Keratinocyte (primary cell): ENCODE data around the gene KRTAP10-8. TPM values are rescaled to one million over a fixed set of nuclear protein-coding genes. Genes with fewer than 3 reads are reported as not detected.
"Not testable (repeated sequence)": the region's sequence is repeated elsewhere in the genome, so short reads cannot be mapped to it uniquely, and the experiment has no call there.

Experiments
- DNase-seq: peaks from one replicate; pipeline ENCODE4 v3.0.0-alpha.2; 2011; ENCODE audit warnings: low read depth, missing footprints, low spot score
- FAIRE-seq: peaks from 2 replicates; lab custom pipeline; 2011; peaks lifted over from hg19 to GRCh38; lab: Jason Lieb, UNC
- H2AFZ ChIP-seq: 2 replicates; pipeline ENCODE4 v1.6.0; 2012; ENCODE audit warnings: low read length, control low read depth, inconsistent platforms; ENCODE audit not compliant: control insufficient read depth
- H3K27ac ChIP-seq: 2 replicates; pipeline ENCODE4 v1.5.1; 2011; ENCODE audit warnings: low read length; ENCODE audit not compliant: control insufficient read depth, insufficient read depth
- H3K27me3 ChIP-seq: 3 replicates; pipeline ENCODE4 v1.6.0; 2011; ENCODE audit warnings: low read length; ENCODE audit not compliant: control insufficient read depth, insufficient read depth; ENCODE audit errors: extremely low read depth
- H3K36me3 ChIP-seq, 2 experiments: 2 replicates in 1 of 2; 3 replicates in 1 of 2; pipeline ENCODE4 v1.5.1; 2011; ENCODE audit warnings: low read length in 2 of 2, mild to moderate bottlenecking in 1 of 2; ENCODE audit not compliant: control insufficient read depth in 2 of 2, insufficient read depth in 2 of 2; ENCODE audit errors: extremely low read depth in 1 of 2
- H3K4me1 ChIP-seq: 3 replicates; pipeline ENCODE4 v1.5.1; 2011; ENCODE audit warnings: low read length; ENCODE audit not compliant: control insufficient read depth, insufficient read depth; ENCODE audit errors: extremely low read depth
- H3K4me2 ChIP-seq: 3 replicates; pipeline ENCODE4 v1.6.0; 2011; ENCODE audit warnings: low read depth, low read length; ENCODE audit not compliant: control insufficient read depth, insufficient read depth; ENCODE audit errors: extremely low read depth
- H3K4me3 ChIP-seq, 3 experiments: fragments of 200-600 bp in 1 of 3; sonication (generic) in 1 of 3; 2 replicates in 2 of 3; 3 replicates in 1 of 3; pipeline ENCODE4 v1.5.1; 2011 to 2016; ENCODE audit warnings: low read length in 3 of 3, mild to moderate bottlenecking in 3 of 3, control low read depth in 2 of 3, inconsistent platforms in 1 of 3, low read depth in 1 of 3, mixed read lengths in 1 of 3, mixed run types in 1 of 3, moderate library complexity in 1 of 3; ENCODE audit not compliant: control insufficient read depth in 2 of 3, insufficient read depth in 2 of 3; ENCODE audit errors: extremely low read depth in 1 of 3
- H3K79me2 ChIP-seq: 2 replicates; pipeline ENCODE4 v1.6.0; 2012; ENCODE audit warnings: low read length; ENCODE audit not compliant: control insufficient read depth, insufficient read depth
- H3K9ac ChIP-seq: 3 replicates; pipeline ENCODE4 v1.6.0; 2011; ENCODE audit warnings: low read length; ENCODE audit not compliant: control insufficient read depth, insufficient read depth; ENCODE audit errors: extremely low read depth
- H3K9me1 ChIP-seq: 3 replicates; pipeline ENCODE4 v1.6.0; 2011; ENCODE audit warnings: low read length; ENCODE audit not compliant: control insufficient read depth, insufficient read depth; ENCODE audit errors: extremely low read depth
- H3K9me3 ChIP-seq: 2 replicates; pipeline ENCODE4 v1.5.1; 2012; ENCODE audit warnings: low read depth, low read length; ENCODE audit not compliant: control insufficient read depth
- H4K20me1 ChIP-seq: 3 replicates; pipeline ENCODE4 v1.6.0; 2011; ENCODE audit warnings: low read length; ENCODE audit not compliant: control insufficient read depth, insufficient read depth; ENCODE audit errors: extremely low read depth
- EZH2 ChIP-seq: IDR thresholded peaks from one replicate; pipeline ENCODE4 v1.6.1; 2012; ENCODE audit warnings: inconsistent platforms, mild to moderate bottlenecking, low read length, moderate library complexity
- dilution Hi-C: fragments of 300-500 bp; cut with MboI; formaldehyde crosslinking; loops from one replicate; pipeline ENCODE4 v1.7.0; 2020; ENCODE audit warnings: low sequenced_read_pairs; ENCODE audit not compliant: extremely low pct_ligation_motif_present
- polyA plus RNA-seq, 5 experiments: library from polyadenylated mRNA; depleted of rRNA in 3 of 5; stranded (reverse) in 3 of 5; stranded (forward) in 1 of 5; unstranded in 1 of 5; fragments of >200 nt; gene quantifications; 1 replicate in 1 of 5; 2 replicates in 3 of 5; 3 replicates in 1 of 5; pipeline versions ENCODE4 v1.2.1 to v1.2.3, GENCODE V29; 2011 to 2012; ENCODE audit warnings: missing spikeins in 2 of 5, low read depth in 1 of 5, low replicate concordance in 1 of 5
- TF ChIP-seq, protein P1 (sequence below), 3 experiments: IDR thresholded peaks in 1 of 3; conservative IDR thresholded peaks in 1 of 3; optimal IDR thresholded peaks in 1 of 3; 2 replicates in 2 of 3; 3 replicates in 1 of 3; pipeline versions ENCODE3 to v1.5.1; 2011; ENCODE audit warnings: low read length in 3 of 3, mild to moderate bottlenecking in 3 of 3, moderate library complexity in 2 of 3, control low read depth in 1 of 3, inconsistent platforms in 1 of 3; ENCODE audit not compliant: insufficient read depth in 2 of 3; ENCODE audit errors: extremely low read depth in 1 of 3

KRTAP10-8 gene
- polyA plus RNA-seq, 1 donor (not counting 4 experiments of a cell fraction or from before 2014, with no cell fraction given) = not detected

GRCh38 chr21:44590311-44590721 lies 21.6 kb upstream of the KRTAP10-8 start:
- no peak overlapping the region for H3K27ac ChIP-seq
- dilution Hi-C loops = no loop called here
- H3K9me3 ChIP-seq = no peaks in the 10 kb centered on the region
- no peaks in the 10 kb centered on the region for H3K27me3 ChIP-seq
- FAIRE-seq (no peak), DNase-seq (no peak)
- H3K79me2 ChIP-seq = no peaks in the 10 kb centered on the region
- no peak overlapping the region for H3K4me3 ChIP-seq
- H4K20me1 ChIP-seq = no peaks in the 10 kb centered on the region
- H3K36me3 ChIP-seq = no peaks in the 10 kb centered on the region
- TF ChIP-seq EZH2 = no peak
- TF ChIP-seq, protein P1, sequence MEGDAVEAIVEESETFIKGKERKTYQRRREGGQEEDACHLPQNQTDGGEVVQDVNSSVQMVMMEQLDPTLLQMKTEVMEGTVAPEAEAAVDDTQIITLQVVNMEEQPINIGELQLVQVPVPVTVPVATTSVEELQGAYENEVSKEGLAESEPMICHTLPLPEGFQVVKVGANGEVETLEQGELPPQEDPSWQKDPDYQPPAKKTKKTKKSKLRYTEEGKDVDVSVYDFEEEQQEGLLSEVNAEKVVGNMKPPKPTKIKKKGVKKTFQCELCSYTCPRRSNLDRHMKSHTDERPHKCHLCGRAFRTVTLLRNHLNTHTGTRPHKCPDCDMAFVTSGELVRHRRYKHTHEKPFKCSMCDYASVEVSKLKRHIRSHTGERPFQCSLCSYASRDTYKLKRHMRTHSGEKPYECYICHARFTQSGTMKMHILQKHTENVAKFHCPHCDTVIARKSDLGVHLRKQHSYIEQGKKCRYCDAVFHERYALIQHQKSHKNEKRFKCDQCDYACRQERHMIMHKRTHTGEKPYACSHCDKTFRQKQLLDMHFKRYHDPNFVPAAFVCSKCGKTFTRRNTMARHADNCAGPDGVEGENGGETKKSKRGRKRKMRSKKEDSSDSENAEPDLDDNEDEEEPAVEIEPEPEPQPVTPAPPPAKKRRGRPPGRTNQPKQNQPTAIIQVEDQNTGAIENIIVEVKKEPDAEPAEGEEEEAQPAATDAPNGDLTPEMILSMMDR (optimal IDR thresholded peaks at IDR 0.05 in 1 of 3, IDR thresholded peaks at IDR 0.05 in 1 of 3, conservative IDR thresholded peaks at IDR 0.05 in 1 of 3; ENCODE audit: extremely low read depth in 1 of 3, insufficient read depth in 2 of 3, low read length in 3 of 3) = no peak
- H2AFZ ChIP-seq = no peak overlapping the region
- peaks cover 5% of the 10 kb centered on the region for H3K4me1 ChIP-seq
- H3K9ac ChIP-seq = no peak overlapping the region
- H3K4me2 ChIP-seq = no peak overlapping the region
- no peaks in the 10 kb centered on the region for H3K9me1 ChIP-seq

DNA sequence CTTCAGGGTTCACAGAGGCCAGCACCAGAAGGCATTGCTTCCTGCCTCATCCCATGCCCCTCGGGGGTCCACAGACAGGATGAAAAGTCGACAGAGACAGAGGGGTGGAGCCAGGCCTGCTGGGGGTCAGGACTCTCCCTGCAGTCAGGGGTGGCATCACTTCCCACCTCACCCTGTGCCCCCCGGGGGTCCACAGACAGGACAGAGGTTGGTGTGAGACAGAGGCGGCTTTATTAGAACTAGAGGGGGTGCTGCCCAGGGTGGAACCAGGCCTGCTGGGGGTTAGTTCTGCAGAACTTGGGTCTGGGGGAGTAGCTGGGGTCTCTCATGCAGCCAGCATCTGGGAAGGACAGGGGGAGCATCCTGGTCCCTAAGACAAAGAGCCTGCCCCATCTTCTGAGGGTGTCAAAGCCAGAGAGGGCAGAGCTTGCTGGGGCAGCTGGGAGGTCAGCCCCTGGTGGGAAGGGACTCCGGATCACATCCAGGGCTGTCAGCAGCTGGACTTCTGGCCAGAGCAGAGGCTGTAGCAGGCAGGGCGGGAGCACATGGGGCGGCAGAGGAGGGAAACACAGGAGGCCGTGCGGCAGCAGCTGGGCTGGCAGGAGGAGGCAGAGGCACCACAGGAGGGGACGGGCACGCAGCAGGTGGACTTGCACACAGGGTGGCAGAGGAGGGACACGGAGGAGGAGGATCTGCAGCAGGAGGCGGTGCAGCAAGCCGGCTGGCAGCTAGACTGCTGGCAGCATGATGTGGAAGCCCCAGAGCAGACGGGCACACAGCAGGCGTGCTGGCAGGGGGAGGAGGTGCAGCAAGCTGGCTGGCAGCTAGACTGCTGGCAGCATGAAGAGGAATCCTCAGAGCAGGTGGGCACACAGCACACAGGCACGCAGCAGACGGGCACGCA lies 20.7 kb upstream of the KRTAP10-8 start:
- FAIRE-seq, DNase-seq, H3K79me2 ChIP-seq, H3K27me3 ChIP-seq, H3K36me3 ChIP-seq, H3K4me1 ChIP-seq, dilution Hi-C loops, H3K27ac ChIP-seq, H4K20me1 ChIP-seq, H3K4me2 ChIP-seq, H2AFZ ChIP-seq, H3K9me1 ChIP-seq, H3K4me3 ChIP-seq, H3K9me3 ChIP-seq, H3K9ac ChIP-seq: not testable (repeated sequence)

DNA sequence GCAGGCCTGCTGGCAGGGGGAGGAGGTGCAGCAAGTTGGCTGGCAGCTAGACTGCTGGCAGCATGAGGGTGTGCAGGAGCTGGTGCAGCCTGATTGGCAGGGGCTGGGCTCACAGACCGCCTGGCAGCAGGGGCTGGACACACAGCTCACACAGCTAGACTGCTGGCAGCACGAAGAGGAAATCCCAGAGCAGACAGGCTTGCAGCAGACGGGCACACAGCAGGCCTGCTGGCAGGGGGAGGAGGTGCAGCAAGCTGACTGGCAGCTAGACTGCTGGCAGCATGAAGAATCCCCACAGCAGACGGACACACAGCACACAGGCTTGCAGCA lies 20.1 kb upstream of the KRTAP10-8 start:
- H3K4me1 ChIP-seq, H3K27ac ChIP-seq, H3K9me1 ChIP-seq, H3K4me2 ChIP-seq, H3K27me3 ChIP-seq, FAIRE-seq, dilution Hi-C loops, H3K9me3 ChIP-seq, H2AFZ ChIP-seq, H3K36me3 ChIP-seq, H3K4me3 ChIP-seq, H3K9ac ChIP-seq, H3K79me2 ChIP-seq, H4K20me1 ChIP-seq, DNase-seq: not testable (repeated sequence)
